Measurements from ENCODE around the gene LRWD1. TPM values are rescaled to one million over a fixed set of nuclear protein-coding genes. Genes with fewer than 3 reads are reported as not detected.
A peak's percentile ranks its signal among the peaks of the same experiment; 100 is the strongest.

The LRWD1 gene
- total and polyA plus RNA-seq, 9 of the 15 experiments (the other 6 are each of a cell fraction or from before 2014, with no cell fraction given): 0.61 to 66.0 (median 33.2) TPM

- TF ChIP-seq HDAC2 (IDR thresholded peaks at IDR 0.05) (no peak), ZNF644 (tag; IDR thresholded peaks at IDR 0.05; ENCODE audit: low read depth) (no peak), RB1 (IDR thresholded peaks at IDR 0.05; ENCODE audit: low read depth) (0 out of 2 replicates have a peak, but pooled peaks have one; percentile 25), HMG20A (CRISPR knock-in tag; conservative IDR thresholded peaks at IDR 0.05) (no peak), ZNF407 (IDR thresholded peaks at IDR 0.05; ENCODE audit: low read depth) (no peak), SP2 (IDR thresholded peaks at IDR 0.05; ENCODE audit: extremely low read depth, low read depth, low read length, poor library complexity, severe bottlenecking) (no peak), NR4A1 (CRISPR knock-in tag; IDR thresholded peaks at IDR 0.05) (no peak), NR4A1 (tag; IDR thresholded peaks at IDR 0.05) (no peak), MXI1 (IDR thresholded peaks at IDR 0.05; ENCODE audit: low read depth, low read length) (no peak; the same call in 1 of the 2 replicates), ZHX1 (conservative IDR thresholded peaks at IDR 0.05; ENCODE audit: low read length) (no peak), ZC3H11A (IDR thresholded peaks at IDR 0.05; ENCODE audit: low read depth, low read length) (no peak), RBFOX2 (IDR thresholded peaks at IDR 0.05; ENCODE audit: low read depth, low read length) (peak; percentile 64), ZNF551 (CRISPR knock-in tag; IDR thresholded peaks at IDR 0.05) (no peak), PTTG1 (tag; IDR thresholded peaks at IDR 0.05; ENCODE audit: low read depth) (no peak), ZFP36 (IDR thresholded peaks at IDR 0.05; ENCODE audit: low read depth, low read length, partially characterized antibody) (no peak), NFE2L1 (tag; IDR thresholded peaks at IDR 0.05; ENCODE audit: borderline replicate concordance, low read depth) (no peak)
- TF ChIP-seq, protein P1, sequence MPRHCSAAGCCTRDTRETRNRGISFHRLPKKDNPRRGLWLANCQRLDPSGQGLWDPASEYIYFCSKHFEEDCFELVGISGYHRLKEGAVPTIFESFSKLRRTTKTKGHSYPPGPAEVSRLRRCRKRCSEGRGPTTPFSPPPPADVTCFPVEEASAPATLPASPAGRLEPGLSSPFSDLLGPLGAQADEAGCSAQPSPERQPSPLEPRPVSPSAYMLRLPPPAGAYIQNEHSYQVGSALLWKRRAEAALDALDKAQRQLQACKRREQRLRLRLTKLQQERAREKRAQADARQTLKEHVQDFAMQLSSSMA (CRISPR knock-in tag; IDR thresholded peaks at IDR 0.05): no peak
Measured at GRCh38 chr7:102433219-102434038, 31.4 kb upstream of the LRWD1 start, which contains the start of gene ORAI2 (continued).

All from K562 (cell line).